ENCODE data around the gene ABCC6.
"Not testable (repeated sequence)": the region's sequence is repeated elsewhere in the genome, so short reads cannot be mapped to it uniquely, and the experiment has no call there.

ABCC6 gene

GRCh38 chr16:16158082-16158658 lies 65.1 kb downstream of the ABCC6 start:
- no peak for DNase-seq

- DNase-seq, result no peak
Measured at GRCh38 chr16:16157166-16157565, 66.1 kb downstream of the ABCC6 start.

GRCh38 chr16:16155234-16155633 lies 68.1 kb downstream of the ABCC6 start:
- DNase-seq, result no peak

GRCh38 chr16:16154281-16154951 lies 68.9 kb downstream of the ABCC6 start:
- no peak for DNase-seq

- not testable (repeated sequence) for DNase-seq
Measured at GRCh38 chr16:16153000-16153399, 70.3 kb downstream of the ABCC6 start.

- DNase-seq, result no peak
Measured at GRCh38 chr16:16151315-16151714, 72.0 kb downstream of the ABCC6 start.

GRCh38 chr16:16150878-16151152 lies 72.5 kb downstream of the ABCC6 start:
- DNase-seq, result no peak

- no peak for DNase-seq
Measured at GRCh38 chr16:16150117-16150877, 73.0 kb downstream of the ABCC6 start.

- no peak for DNase-seq
Measured at GRCh38 chr16:16149710-16150116, 73.6 kb downstream of the ABCC6 start.

GRCh38 chr16:16148755-16149154 lies 74.5 kb downstream of the ABCC6 start:
- DNase-seq, result no peak

- DNase-seq, result not testable (repeated sequence)
Measured at GRCh38 chr16:16148000-16148599, 75.2 kb downstream of the ABCC6 start.

GRCh38 chr16:16147316-16147999 lies 75.8 kb downstream of the ABCC6 start:
- no peak for DNase-seq

GRCh38 chr16:16146380-16147315 lies 76.6 kb downstream of the ABCC6 start:
- no peak for DNase-seq

- DNase-seq, result no peak
Measured at GRCh38 chr16:16145286-16145685, 78.0 kb downstream of the ABCC6 start.

- no peak for DNase-seq
Measured at GRCh38 chr16:16144416-16144815, 78.9 kb downstream of the ABCC6 start.

GRCh38 chr16:16143931-16144330 lies 79.4 kb downstream of the ABCC6 start:
- DNase-seq, result no peak

GRCh38 chr16:16143038-16143763 lies 80.1 kb downstream of the ABCC6 start:
- DNase-seq, result no peak

GRCh38 chr16:16141784-16142396 lies 81.4 kb downstream of the ABCC6 start:
- DNase-seq, result no peak

GRCh38 chr16:16141141-16141540 lies 82.2 kb downstream of the ABCC6 start:
- DNase-seq, result no peak

GRCh38 chr16:16140537-16140936 lies 82.8 kb downstream of the ABCC6 start:
- DNase-seq, result no peak

- no peak for DNase-seq
Measured at GRCh38 chr16:16139806-16140205, 83.5 kb downstream of the ABCC6 start.

Data from DMS79 (cell line).